Caco-2 (cell line): Measurements from ENCODE around the gene ZP4. TPM values are rescaled to one million over a fixed set of nuclear protein-coding genes. Genes with fewer than 3 reads are reported as not detected.

Experiments used
- Bru-seq: library from RNA; stranded (reverse); fragments of 400-500 nt; gene quantifications from one replicate; lab custom pipeline; 2021; lab: Mats Ljungman, UMichigan
- BruChase-seq, 2 experiments: library from RNA; stranded (reverse); fragments of 400-500 nt; gene quantifications; one replicate each; lab custom pipeline; 2021; lab: Mats Ljungman, UMichigan
- BruUV-seq: library from RNA; stranded (reverse); fragments of 400-500 nt; replicated peaks from 2 replicates; lab custom pipeline; 2021; lab: Mats Ljungman, UMichigan
- CTCF ChIA-PET: fragments of 300-600 bp; sonication (Branson Sonifier 250); formaldehyde crosslinking; loops from one replicate; lab custom pipeline; 2022; ENCODE audit warnings: antibody characterized with exemption; lab: Charles Lee
- POLR2A ChIA-PET: fragments of 300-600 bp; sonication (Branson Sonifier 250); formaldehyde crosslinking; loops from one replicate; lab custom pipeline; 2022; ENCODE audit warnings: antibody characterized with exemption; lab: Charles Lee
- DNase-seq, 2 experiments: peaks; one replicate each; pipeline versions ENCODE4 v3.0.0 to v3.0.0-alpha.2; 2020 to 2022
- H3K27me3 ChIP-seq: replicated peaks from 2 replicates; pipeline ENCODE4 v1.6.0; 2011; ENCODE audit warnings: low read length; ENCODE audit not compliant: control insufficient read depth, insufficient read depth
- H3K36me3 ChIP-seq: 2 replicates; pipeline ENCODE4 v1.5.1; 2011; ENCODE audit warnings: low read length; ENCODE audit not compliant: control insufficient read depth, insufficient read depth
- H3K4me1 ChIP-seq: fragments of 250-450 bp; sonication (Bioruptor Pico); 2 replicates; pipeline ENCODE4 v1.5.1; 2020; ENCODE audit warnings: mild to moderate bottlenecking
- H3K4me3 ChIP-seq: 2 replicates; pipeline ENCODE4 v1.5.1; 2011; ENCODE audit warnings: low read depth, mild to moderate bottlenecking, control low read depth, low read length
- H3K9me3 ChIP-seq: fragments of 250-450 bp; sonication (Bioruptor Pico); 2 replicates; pipeline ENCODE4 v1.5.1; 2020; ENCODE audit warnings: mild to moderate bottlenecking, moderate library complexity
- H3K27ac Mint-ChIP-seq: one replicate; pipeline ENCODE4 v1.8.0; 2022; ENCODE audit warnings: mixed read lengths; ENCODE audit not compliant: unreplicated experiment
- H3K27me3 Mint-ChIP-seq: one replicate; pipeline ENCODE4 v1.8.0; 2022; ENCODE audit warnings: mixed read lengths; ENCODE audit not compliant: insufficient read depth, unreplicated experiment
- H3K36me3 Mint-ChIP-seq: one replicate; pipeline ENCODE4 v1.8.0; 2022; ENCODE audit warnings: mild to moderate bottlenecking, mixed read lengths; ENCODE audit not compliant: insufficient read depth, unreplicated experiment
- H3K4me1 Mint-ChIP-seq: one replicate; pipeline ENCODE4 v1.8.0; 2022; ENCODE audit warnings: low read depth, mixed read lengths; ENCODE audit not compliant: unreplicated experiment
- H3K4me3 Mint-ChIP-seq: one replicate; pipeline ENCODE4 v1.8.0; 2022; ENCODE audit warnings: mild to moderate bottlenecking, moderate library complexity, mixed read lengths; ENCODE audit not compliant: unreplicated experiment
- H3K9me3 Mint-ChIP-seq: one replicate; pipeline ENCODE4 v1.8.0; 2022; ENCODE audit warnings: mixed read lengths; ENCODE audit not compliant: unreplicated experiment
- CTCF ChIP-seq, 2 experiments: fragments of 200-600 bp in 1 of 2; IDR thresholded peaks; 1 replicate in 1 of 2; 2 replicates in 1 of 2; pipeline versions ENCODE4 v1.5.1 to v1.8.0; 2011 to 2022; ENCODE audit warnings: antibody characterized with exemption in 1 of 2, control low read depth in 1 of 2, inconsistent platforms in 1 of 2, low read depth in 1 of 2, low read length in 1 of 2, mild to moderate bottlenecking in 1 of 2, moderate library complexity in 1 of 2; ENCODE audit not compliant: insufficient read depth in 1 of 2, severe bottlenecking in 1 of 2, unreplicated experiment in 1 of 2
- intact Hi-C: fragments of 100-400 bp; cut with micrococcal nuclease; formaldehyde crosslinking; loops from one replicate; pipeline ENCODE4 v1.10.0; 2022; ENCODE audit not compliant: unreplicated experiment
- long read RNA-seq: library from polyadenylated mRNA; stranded (forward); transcript quantifications from one replicate; pipeline ENCODE4 v2.0.0, GENCODE V29; 2022
- total RNA-seq: library from RNA; stranded (reverse); gene quantifications from 2 replicates; pipeline ENCODE4 v1.2.3, GENCODE V29; 2022

The ZP4 gene, protein sequence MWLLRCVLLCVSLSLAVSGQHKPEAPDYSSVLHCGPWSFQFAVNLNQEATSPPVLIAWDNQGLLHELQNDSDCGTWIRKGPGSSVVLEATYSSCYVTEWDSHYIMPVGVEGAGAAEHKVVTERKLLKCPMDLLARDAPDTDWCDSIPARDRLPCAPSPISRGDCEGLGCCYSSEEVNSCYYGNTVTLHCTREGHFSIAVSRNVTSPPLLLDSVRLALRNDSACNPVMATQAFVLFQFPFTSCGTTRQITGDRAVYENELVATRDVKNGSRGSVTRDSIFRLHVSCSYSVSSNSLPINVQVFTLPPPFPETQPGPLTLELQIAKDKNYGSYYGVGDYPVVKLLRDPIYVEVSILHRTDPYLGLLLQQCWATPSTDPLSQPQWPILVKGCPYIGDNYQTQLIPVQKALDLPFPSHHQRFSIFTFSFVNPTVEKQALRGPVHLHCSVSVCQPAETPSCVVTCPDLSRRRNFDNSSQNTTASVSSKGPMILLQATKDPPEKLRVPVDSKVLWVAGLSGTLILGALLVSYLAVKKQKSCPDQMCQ
- not detected in 2 replicates for total RNA-seq
- Bru-seq, nascent RNA, result not detected
- not detected for BruChase-seq, experiment 1, labeled RNA remaining after a 2-hour chase
- not detected for BruChase-seq, experiment 2, labeled RNA remaining after a 6-hour chase
- long read RNA-seq, result 0 reads

DNA sequence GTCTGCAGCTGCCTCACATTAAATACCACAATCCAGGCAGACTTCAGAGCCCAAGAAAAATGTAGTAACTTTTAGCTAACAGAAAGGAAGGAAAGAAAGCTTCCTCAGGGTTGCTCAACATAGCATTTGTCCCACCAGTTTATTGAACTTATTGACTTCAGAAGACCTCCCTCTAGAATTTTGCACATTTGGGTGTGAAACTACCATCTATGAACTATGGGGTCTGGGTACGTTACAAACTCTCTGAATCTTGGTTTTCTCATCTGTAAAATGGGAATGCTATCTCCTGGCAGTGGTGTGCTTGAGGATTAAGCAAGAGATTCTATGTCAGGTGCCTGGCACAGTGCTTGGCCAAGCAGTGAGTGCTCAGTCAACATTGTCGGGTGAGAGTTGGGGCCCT is at the start of gene ZP4:
Gene ZP4, minus strand, starts transcription at position 101 of the 400 bp plus-strand sequence. CDS start 287 bp downstream, outside the sequence.
- no peak for TF ChIP-seq CTCF (IDR thresholded peaks at IDR 0.05; ENCODE audit: insufficient read depth in 1 of 2, low read depth in 1 of 2, low read length in 1 of 2, severe bottlenecking in 1 of 2, unreplicated experiment in 1 of 2)
- Mint-ChIP-seq H3K27me3 (peaks cover 11% of the 10 kb centered on the region), H3K27ac (no peak within 1 kb of the TSS), H3K4me3 (no peak within 1 kb of the TSS), H3K9me3 (no peaks in the 10 kb centered on the region), H3K4me1 (no peaks in the 10 kb centered on the region), H3K36me3 (no peaks in the 10 kb centered on the region)
- Histone ChIP-seq H3K36me3 (no peaks in the 10 kb centered on the region), H3K4me1 (no peaks in the 10 kb centered on the region), H3K4me3 (no peak within 1 kb of the TSS), H3K27me3 (no peaks in the 10 kb centered on the region), H3K9me3 (no peaks in the 10 kb centered on the region)
- DNase-seq, result no peak
- ChIA-PET POLR2A (no interaction called here), CTCF (no interaction called here)
- BruUV-seq, result no TSS peak
- intact Hi-C loops, result no loop called here

- H3K36me3 Mint-ChIP-seq, result no peaks in the 10 kb centered on the region
- H3K27me3 Mint-ChIP-seq, result peaks cover 8% of the 10 kb centered on the region
- no peaks in the 10 kb centered on the region for H3K4me1 Mint-ChIP-seq
- H3K4me3 ChIP-seq, result no peak overlapping the region
- ChIA-PET CTCF (no interaction called here), POLR2A (no interaction called here)
- peak in 1 of 2 experiments; percentile 2 for TF ChIP-seq CTCF (IDR thresholded peaks at IDR 0.05; ENCODE audit: insufficient read depth in 1 of 2, low read depth in 1 of 2, low read length in 1 of 2, severe bottlenecking in 1 of 2, unreplicated experiment in 1 of 2)
- H3K9me3 ChIP-seq, result no peaks in the 10 kb centered on the region
- DNase-seq, result peak in 1 of 2 experiments; percentile 28
- BruUV-seq, result no TSS peak
- intact Hi-C loops, result loop anchor here (5.0 kb wide), 1 partner anchor 86 kb away; no protein-coding TSS in a partner anchor
- H3K4me1 ChIP-seq, result no peaks in the 10 kb centered on the region
- no peak overlapping the region for H3K4me3 Mint-ChIP-seq
- no peak overlapping the region for H3K27ac Mint-ChIP-seq
- H3K36me3 ChIP-seq, result no peaks in the 10 kb centered on the region
- H3K9me3 Mint-ChIP-seq, result no peaks in the 10 kb centered on the region
- H3K27me3 ChIP-seq, result no peaks in the 10 kb centered on the region
These were observed 47.8 kb upstream of the ZP4 start for GRCh38 chr1:237938553-237938952.

GRCh38 chr1:237938068-237938467 is 47.3 kb upstream of the ZP4 start:
- intact Hi-C loops, result loop anchor here (5.0 kb wide), 1 partner anchor 86 kb away; no protein-coding TSS in a partner anchor

More at GRCh38 chr1:237938068-237938467, 47.3 kb upstream of the ZP4 start:
- TF ChIP-seq CTCF (IDR thresholded peaks at IDR 0.05; ENCODE audit: insufficient read depth in 1 of 2, low read depth in 1 of 2, low read length in 1 of 2, severe bottlenecking in 1 of 2, unreplicated experiment in 1 of 2), result no peak
- H3K4me1 ChIP-seq, result no peaks in the 10 kb centered on the region
- Mint-ChIP-seq H3K36me3 (no peaks in the 10 kb centered on the region), H3K27me3 (peaks cover 8% of the 10 kb centered on the region), H3K9me3 (no peaks in the 10 kb centered on the region), H3K4me3 (no peak overlapping the region), H3K4me1 (no peaks in the 10 kb centered on the region), H3K27ac (no peak overlapping the region)
- DNase-seq, result no peak
- no TSS peak for BruUV-seq
- no peak overlapping the region for H3K4me3 ChIP-seq
- H3K9me3 ChIP-seq, result no peaks in the 10 kb centered on the region
- no peaks in the 10 kb centered on the region for H3K27me3 ChIP-seq
- no peaks in the 10 kb centered on the region for H3K36me3 ChIP-seq
- POLR2A ChIA-PET, result no interaction called here
- CTCF ChIA-PET, result no interaction called here
